ENCODE results near the gene OR6C70.

- TF ChIP-seq, protein P1, sequence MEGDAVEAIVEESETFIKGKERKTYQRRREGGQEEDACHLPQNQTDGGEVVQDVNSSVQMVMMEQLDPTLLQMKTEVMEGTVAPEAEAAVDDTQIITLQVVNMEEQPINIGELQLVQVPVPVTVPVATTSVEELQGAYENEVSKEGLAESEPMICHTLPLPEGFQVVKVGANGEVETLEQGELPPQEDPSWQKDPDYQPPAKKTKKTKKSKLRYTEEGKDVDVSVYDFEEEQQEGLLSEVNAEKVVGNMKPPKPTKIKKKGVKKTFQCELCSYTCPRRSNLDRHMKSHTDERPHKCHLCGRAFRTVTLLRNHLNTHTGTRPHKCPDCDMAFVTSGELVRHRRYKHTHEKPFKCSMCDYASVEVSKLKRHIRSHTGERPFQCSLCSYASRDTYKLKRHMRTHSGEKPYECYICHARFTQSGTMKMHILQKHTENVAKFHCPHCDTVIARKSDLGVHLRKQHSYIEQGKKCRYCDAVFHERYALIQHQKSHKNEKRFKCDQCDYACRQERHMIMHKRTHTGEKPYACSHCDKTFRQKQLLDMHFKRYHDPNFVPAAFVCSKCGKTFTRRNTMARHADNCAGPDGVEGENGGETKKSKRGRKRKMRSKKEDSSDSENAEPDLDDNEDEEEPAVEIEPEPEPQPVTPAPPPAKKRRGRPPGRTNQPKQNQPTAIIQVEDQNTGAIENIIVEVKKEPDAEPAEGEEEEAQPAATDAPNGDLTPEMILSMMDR (conservative IDR thresholded peaks at IDR 0.05; ENCODE audit: low read length), result no peak
- TF ChIP-seq EZH2phosphoT487 (IDR thresholded peaks at IDR 0.05; ENCODE audit: borderline replicate concordance, low read depth, low read length), result no peak
These were observed 2.3 kb upstream of the OR6C70 start for GRCh38 chr12:55472264-55472663.
